ENCODE results near the gene C12orf57. TPM values are rescaled to one million over a fixed set of nuclear protein-coding genes. Genes with fewer than 3 reads are reported as not detected.
A peak's percentile ranks its signal among the peaks of the same experiment; 100 is the strongest.

C12orf57 gene
- total and polyA plus RNA-seq, 9 of the 15 experiments (the other 6 are each of a cell fraction or from before 2014, with no cell fraction given) = 26.7 to 191 (median 107) TPM

DNA sequence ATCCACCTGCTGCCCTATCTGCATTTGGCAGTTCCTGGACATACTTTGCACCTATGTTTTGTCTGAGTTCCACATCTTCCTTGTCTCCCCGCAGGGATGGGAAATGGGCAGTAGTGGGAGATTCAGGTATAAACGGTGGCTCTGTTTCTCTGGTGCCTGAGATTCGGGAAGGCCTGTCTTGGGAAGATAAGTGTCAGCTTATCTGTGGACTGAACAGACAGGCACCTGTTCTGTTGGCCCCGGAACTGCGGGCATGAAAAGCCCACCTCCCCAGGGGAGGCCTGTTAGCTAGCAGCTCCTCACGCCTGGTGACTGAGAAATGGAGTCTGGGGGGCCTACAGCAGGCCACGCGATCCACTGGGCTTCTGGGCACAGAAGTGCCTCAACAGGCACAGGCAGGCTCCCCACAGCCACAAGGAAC is 20.8 kb downstream of the C12orf57 start (continued):
- TF ChIP-seq, protein P1, sequence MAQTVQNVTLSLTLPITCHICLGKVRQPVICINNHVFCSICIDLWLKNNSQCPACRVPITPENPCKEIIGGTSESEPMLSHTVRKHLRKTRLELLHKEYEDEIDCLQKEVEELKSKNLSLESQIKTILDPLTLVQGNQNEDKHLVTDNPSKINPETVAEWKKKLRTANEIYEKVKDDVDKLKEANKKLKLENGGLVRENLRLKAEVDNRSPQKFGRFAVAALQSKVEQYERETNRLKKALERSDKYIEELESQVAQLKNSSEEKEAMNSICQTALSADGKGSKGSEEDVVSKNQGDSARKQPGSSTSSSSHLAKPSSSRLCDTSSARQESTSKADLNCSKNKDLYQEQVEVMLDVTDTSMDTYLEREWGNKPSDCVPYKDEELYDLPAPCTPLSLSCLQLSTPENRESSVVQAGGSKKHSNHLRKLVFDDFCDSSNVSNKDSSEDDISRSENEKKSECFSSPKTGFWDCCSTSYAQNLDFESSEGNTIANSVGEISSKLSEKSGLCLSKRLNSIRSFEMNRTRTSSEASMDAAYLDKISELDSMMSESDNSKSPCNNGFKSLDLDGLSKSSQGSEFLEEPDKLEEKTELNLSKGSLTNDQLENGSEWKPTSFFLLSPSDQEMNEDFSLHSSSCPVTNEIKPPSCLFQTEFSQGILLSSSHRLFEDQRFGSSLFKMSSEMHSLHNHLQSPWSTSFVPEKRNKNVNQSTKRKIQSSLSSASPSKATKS (CRISPR knock-in tag; IDR thresholded peaks at IDR 0.05) = no peak
- TF ChIP-seq NFIC (IDR thresholded peaks at IDR 0.05) (peak; percentile 72), TEAD4 (IDR thresholded peaks at IDR 0.05; ENCODE audit: low read length) (peak; percentile 89), TEAD4 (CRISPR knock-in tag; IDR thresholded peaks at IDR 0.05; ENCODE audit: borderline replicate concordance) (no peak), RBFOX2 (IDR thresholded peaks at IDR 0.05; ENCODE audit: low read depth, low read length) (peak; percentile 73), FOXM1 (IDR thresholded peaks at IDR 0.05; ENCODE audit: low read depth) (peak; percentile 68), FOXM1 (CRISPR knock-in tag; IDR thresholded peaks at IDR 0.05; ENCODE audit: low read depth) (no peak), SIX5 (IDR thresholded peaks at IDR 0.05; ENCODE audit: borderline replicate concordance in 1 of 2, insufficient read depth in 1 of 2, low read depth in 1 of 2, low read length in 2 of 2) (no peak), ZEB2 (IDR thresholded peaks at IDR 0.05) (peak; percentile 86), SMARCE1 (IDR thresholded peaks at IDR 0.05) (0 out of 2 replicates have a peak, but pooled peaks have one; percentile 51), POU5F1 (IDR thresholded peaks at IDR 0.05; ENCODE audit: borderline replicate concordance, low read depth, low read length, partially characterized antibody) (no peak), KDM1A (IDR thresholded peaks at IDR 0.05) (peak; percentile 60 to 61; a peak in 3 of 4 replicates), MTA2 (IDR thresholded peaks at IDR 0.05; ENCODE audit: low read depth) (peak; percentile 70), NCOA1 (IDR thresholded peaks at IDR 0.05; ENCODE audit: low read depth) (peak; percentile 57; the same call in 1 of the 2 replicates), ZNF766 (CRISPR knock-in tag; conservative IDR thresholded peaks at IDR 0.05) (no peak), BCOR (IDR thresholded peaks at IDR 0.05) (0 out of 2 replicates have a peak, but pooled peaks have one; percentile 16), CTBP1 (IDR thresholded peaks at IDR 0.05; ENCODE audit: borderline replicate concordance) (peak; percentile 82; the same call in 1 of the 2 replicates), SMAD4 (CRISPR knock-in tag; conservative IDR thresholded peaks at IDR 0.05) (0 out of 2 replicates have a peak, but pooled peaks have one; percentile 57), CBFA2T3 (IDR thresholded peaks at IDR 0.05) (peak; percentile 93), ETV1 (tag; conservative IDR thresholded peaks at IDR 0.05; ENCODE audit: low read depth) (peak; percentile 30; the same call in 1 of the 2 replicates), HMGN3 (IDR thresholded peaks at IDR 0.05; ENCODE audit: borderline replicate concordance, extremely low read depth, insufficient read length, low read depth, low read length) (peak; percentile 43), HOXB6 (CRISPR knock-in tag; IDR thresholded peaks at IDR 0.05; ENCODE audit: borderline replicate concordance) (no peak), ZNF143 (CRISPR knock-in tag; IDR thresholded peaks at IDR 0.05) (no peak), HNRNPLL (IDR thresholded peaks at IDR 0.05; ENCODE audit: low read depth, low read length, poor library complexity, severe bottlenecking) (no peak), RUNX1 (IDR thresholded peaks at IDR 0.05; ENCODE audit: low read depth) (no peak), HNRNPH1 (optimal IDR thresholded peaks at IDR 0.05; ENCODE audit: low read depth, low read length) (no peak), KLF16 (IDR thresholded peaks at IDR 0.05) (peak; percentile 75; the same call in 1 of the 2 replicates), SOX6 (IDR thresholded peaks at IDR 0.05) (peak; percentile 86), ZNF589 (CRISPR knock-in tag; IDR thresholded peaks at IDR 0.05; ENCODE audit: low read depth) (peak; percentile 43; the same call in 1 of the 2 replicates)
- TF ChIP-seq, protein P2, sequence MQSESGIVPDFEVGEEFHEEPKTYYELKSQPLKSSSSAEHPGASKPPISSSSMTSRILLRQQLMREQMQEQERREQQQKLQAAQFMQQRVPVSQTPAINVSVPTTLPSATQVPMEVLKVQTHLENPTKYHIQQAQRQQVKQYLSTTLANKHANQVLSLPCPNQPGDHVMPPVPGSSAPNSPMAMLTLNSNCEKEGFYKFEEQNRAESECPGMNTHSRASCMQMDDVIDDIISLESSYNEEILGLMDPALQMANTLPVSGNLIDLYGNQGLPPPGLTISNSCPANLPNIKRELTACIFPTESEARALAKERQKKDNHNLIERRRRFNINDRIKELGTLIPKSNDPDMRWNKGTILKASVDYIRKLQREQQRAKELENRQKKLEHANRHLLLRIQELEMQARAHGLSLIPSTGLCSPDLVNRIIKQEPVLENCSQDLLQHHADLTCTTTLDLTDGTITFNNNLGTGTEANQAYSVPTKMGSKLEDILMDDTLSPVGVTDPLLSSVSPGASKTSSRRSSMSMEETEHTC (IDR thresholded peaks at IDR 0.05) = no peak
